Natural killer cell treated with Interleukin-12 subunit alpha and Interleukin-12 subunit beta and Interleukin-15 and Interleukin-18, amount 100 ng/mL, for 72 hours (primary cell): Measurements from ENCODE around the gene DIP2C. TPM values are rescaled to one million over a fixed set of nuclear protein-coding genes. Genes with fewer than 3 reads are reported as not detected.
A peak's percentile ranks its signal among the peaks of the same experiment; 100 is the strongest.
"Not testable (repeated sequence)": the region's sequence is repeated elsewhere in the genome, so short reads cannot be mapped to it uniquely, and the experiment has no call there.

Experiments
- ATAC-seq, 2 donors: fragments of 150-1000 bp; cut with Tn5 transposase in 1 of 2; sonication (Bioruptor Pico), chemical (Tn5 transposase) in 1 of 2; 2 replicates each; pipeline ENCODE4 v1.10.0; 2021
- DNase-seq: peaks from one replicate; pipeline ENCODE4 v3.0.0; 2022; ENCODE audit warnings: low spot score
- H3K27ac Mint-ChIP-seq, 2 donors: 1 replicate in 1 of 2; 2 replicates in 1 of 2; pipeline ENCODE4 v1.8.0; 2022; ENCODE audit warnings: mixed read lengths in 2 of 2, mild to moderate bottlenecking in 1 of 2, moderate library complexity in 1 of 2
- H3K27me3 Mint-ChIP-seq, 2 donors: 1 replicate in 1 of 2; 2 replicates in 1 of 2; pipeline ENCODE4 v1.8.0; 2022; ENCODE audit warnings: mixed read lengths in 2 of 2
- H3K36me3 Mint-ChIP-seq: one replicate; pipeline ENCODE4 v1.8.0; 2022; ENCODE audit warnings: mixed read lengths
- H3K4me1 Mint-ChIP-seq, 2 donors: 1 replicate in 1 of 2; 2 replicates in 1 of 2; pipeline ENCODE4 v1.8.0; 2022; ENCODE audit warnings: low read depth in 2 of 2, mixed read lengths in 2 of 2, mild to moderate bottlenecking in 1 of 2
- H3K4me3 Mint-ChIP-seq: one replicate; pipeline ENCODE4 v1.8.0; 2022; ENCODE audit warnings: mixed read lengths
- H3K9me3 Mint-ChIP-seq: 2 replicates; pipeline ENCODE4 v1.8.0; 2022; ENCODE audit warnings: mixed read lengths
- total RNA-seq, 2 donors: library from RNA; stranded (reverse); gene quantifications; one replicate each; pipeline ENCODE4 v1.2.3, GENCODE V29; 2022

Gene DIP2C
- total RNA-seq, 2 donors from 2014 or later, result 0.57 to 0.98 TPM

DNA sequence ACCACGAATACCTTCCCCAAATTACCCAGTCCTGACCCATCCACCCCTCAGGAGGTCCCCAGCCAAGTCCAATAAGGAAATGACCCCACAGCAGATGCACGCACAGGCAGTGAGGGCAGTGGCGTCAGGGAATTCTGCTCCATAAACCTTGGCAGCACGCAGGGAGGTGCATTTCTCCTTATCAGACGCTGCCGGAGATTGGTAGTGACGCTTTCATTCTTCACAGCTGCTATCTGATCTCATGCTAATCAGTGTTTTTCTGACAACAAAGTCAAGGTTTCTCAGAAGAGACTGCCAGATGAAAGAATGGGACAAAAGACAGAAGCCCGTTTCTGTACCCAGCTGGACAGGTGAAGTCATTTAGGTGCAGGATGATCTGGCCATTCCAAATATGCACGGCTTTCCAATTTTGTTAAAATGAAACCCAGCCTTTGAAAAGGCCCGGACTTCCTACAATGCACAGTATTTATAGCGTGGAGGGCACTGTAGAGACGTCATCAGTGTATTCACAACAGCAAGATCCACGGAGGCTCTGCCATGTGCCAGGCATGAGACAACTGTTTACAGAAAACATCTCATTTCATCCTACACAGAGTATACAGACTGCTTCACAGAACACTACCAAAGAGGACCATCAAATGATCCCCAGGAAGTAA lies 35.3 kb downstream of the DIP2C start:
- Mint-ChIP-seq H3K27ac (no peak overlapping the region), H3K36me3 (no peaks in the 10 kb centered on the region), H3K4me3 (no peak overlapping the region), H3K4me1 (peaks cover 4 to 5% of the 10 kb centered on the region in 2 donors), H3K9me3 (no peaks in the 10 kb centered on the region), H3K27me3 (peaks cover 13 to 16% of the 10 kb centered on the region in 2 donors)
- DNase-seq (no peak), ATAC-seq (no peak)

DNA sequence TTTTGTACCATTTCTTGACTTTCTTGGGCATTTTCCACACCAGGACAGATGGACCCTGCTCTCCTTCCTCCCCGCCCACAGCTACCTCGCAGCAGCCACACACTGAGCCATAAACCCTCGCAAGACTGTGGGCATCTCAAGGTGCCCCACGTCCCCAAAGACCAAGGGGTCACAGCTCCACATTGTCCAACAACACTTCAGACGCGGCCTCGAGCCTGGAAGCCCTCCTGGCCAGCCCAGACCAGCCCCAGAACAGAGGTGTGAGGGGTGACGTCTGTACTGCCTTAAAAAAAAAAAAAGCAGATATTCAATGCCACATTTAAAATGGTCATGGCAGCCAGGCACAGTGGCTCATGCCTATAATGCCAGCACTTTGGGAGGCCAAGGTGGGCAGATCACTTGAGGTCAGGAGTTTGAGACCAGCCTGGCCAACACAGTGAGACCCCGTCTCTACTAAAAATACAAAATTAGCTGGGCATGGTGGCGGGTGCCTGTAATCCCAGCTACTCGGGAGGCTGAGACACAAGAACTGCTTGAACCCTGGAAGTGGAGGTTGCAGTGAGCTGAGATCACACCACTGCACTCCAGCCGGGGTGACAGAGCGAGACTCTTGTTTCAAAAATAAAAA lies 36.5 kb downstream of the DIP2C start:
- not testable (repeated sequence) for H3K9me3 Mint-ChIP-seq, H3K27ac Mint-ChIP-seq, H3K4me1 Mint-ChIP-seq, H3K36me3 Mint-ChIP-seq, ATAC-seq, DNase-seq, H3K4me3 Mint-ChIP-seq
- H3K27me3 Mint-ChIP-seq, result peaks cover 8 to 12% of the 10 kb centered on the region in 2 donors

DNA sequence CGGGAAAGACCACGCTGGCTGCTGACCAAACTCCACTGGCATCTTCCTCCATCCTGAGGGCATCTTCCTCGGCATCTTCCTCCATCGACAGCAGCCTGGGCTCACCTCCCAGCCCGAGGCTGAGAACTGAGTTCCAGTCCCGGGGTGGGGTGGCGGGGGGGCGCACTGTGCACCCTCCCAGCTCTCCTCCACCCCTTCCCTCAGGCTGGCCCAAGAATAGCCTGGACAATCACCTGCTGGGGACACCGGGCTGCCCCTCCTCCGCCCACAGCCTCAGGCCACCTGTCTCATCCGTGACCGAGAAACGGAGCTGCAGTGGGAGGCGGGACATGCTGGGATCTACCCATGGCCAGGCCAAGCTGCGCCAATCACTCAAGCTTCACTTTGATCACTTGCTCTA lies 37.2 kb downstream of the DIP2C start:
- H3K4me3 Mint-ChIP-seq, result no peak overlapping the region
- H3K4me1 Mint-ChIP-seq, result no peaks in the 10 kb centered on the region
- no peaks in the 10 kb centered on the region for H3K36me3 Mint-ChIP-seq
- ATAC-seq (peak in 1 of 2 donors; percentile 21), DNase-seq (no peak)
- H3K9me3 Mint-ChIP-seq, result no peaks in the 10 kb centered on the region
- H3K27me3 Mint-ChIP-seq, result peaks cover 8 to 12% of the 10 kb centered on the region in 2 donors
- no peak overlapping the region for H3K27ac Mint-ChIP-seq

DNA sequence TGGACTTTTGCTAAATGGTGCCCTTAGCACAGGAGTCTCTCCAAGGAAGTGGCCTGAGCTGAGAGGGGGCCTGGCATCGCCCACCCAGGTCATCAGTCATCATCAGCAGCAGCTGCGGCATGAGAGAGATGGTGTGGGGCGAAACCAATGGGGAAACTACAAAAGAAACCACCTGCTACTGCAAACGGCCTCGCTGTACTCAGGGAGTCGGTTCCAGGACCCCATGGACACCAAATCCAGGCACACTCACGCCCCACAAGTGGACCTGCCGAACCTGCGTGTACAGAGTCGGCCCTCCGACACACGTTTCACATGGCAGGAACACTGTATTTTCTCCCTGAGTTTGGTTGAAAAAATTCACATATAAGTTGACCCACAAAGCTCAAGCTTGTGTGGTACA lies 37.8 kb downstream of the DIP2C start:
- DNase-seq (no peak), ATAC-seq (no peak)
- no peaks in the 10 kb centered on the region for H3K9me3 Mint-ChIP-seq
- no peak overlapping the region for H3K4me3 Mint-ChIP-seq
- H3K36me3 Mint-ChIP-seq, result no peaks in the 10 kb centered on the region
- no peak overlapping the region for H3K27ac Mint-ChIP-seq
- H3K4me1 Mint-ChIP-seq, result no peaks in the 10 kb centered on the region
- peaks cover 8 to 12% of the 10 kb centered on the region in 2 donors for H3K27me3 Mint-ChIP-seq

DNA sequence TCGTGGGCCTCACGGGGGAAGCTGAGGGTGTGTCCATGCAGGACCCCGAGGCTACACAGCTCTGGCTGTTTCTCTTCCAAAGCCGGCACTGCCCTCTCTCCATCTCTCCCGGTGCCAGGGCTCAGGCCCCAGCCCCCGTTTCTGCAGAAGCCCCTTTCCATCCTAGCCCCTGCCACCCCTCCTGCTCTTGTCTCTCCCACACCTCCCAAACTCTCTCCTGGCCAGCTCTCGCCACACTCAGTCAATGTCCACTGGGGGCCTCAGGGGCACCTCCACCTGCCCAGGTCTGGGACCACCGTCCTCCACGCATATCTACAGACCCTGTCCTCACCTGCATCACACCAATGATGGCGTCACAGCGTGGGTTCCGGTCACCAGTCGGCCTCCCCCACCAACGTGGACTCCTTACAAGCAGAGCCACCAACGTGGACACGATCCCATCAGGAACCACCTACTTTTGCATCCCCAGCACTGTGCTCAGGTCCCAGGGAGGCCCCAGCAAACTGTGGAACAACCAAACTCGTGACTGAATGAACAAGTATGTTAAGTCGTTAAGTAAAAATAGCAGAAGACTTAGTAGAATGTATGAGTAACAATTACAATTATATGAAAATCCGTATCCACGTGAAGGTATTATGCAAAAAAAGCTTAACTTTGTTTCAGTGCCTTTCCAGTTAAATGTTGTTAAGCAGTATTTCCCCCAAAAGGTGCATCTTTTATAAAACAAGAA lies 38.4 kb downstream of the DIP2C start:
- Mint-ChIP-seq H3K36me3 (no peaks in the 10 kb centered on the region), H3K27me3 (peaks cover 8 to 12% of the 10 kb centered on the region in 2 donors), H3K27ac (no peak overlapping the region), H3K4me1 (no peaks in the 10 kb centered on the region), H3K4me3 (no peak overlapping the region), H3K9me3 (no peaks in the 10 kb centered on the region)
- no peak for DNase-seq
- peak in 1 of 2 donors; percentile 20 for ATAC-seq

DNA sequence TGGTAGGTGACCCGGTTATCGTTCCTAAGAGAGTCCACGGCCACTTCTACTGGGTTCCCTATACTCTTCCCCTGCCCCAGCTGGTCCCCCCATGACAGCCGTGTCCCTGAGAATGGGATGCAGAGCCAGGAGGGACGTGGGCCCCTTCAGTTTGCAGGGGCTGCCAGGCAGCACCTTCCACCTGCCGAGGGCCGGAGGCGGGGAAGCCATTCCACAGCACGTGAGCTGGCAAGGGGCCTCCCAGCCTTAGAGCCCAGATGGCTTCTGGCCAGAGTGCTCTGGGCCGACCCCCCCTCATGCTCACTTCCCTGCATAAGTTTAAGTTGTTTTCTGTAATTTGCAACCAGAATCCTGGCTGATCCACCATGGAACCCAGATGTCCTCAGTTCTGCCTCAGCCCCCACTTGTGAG lies 39.0 kb downstream of the DIP2C start:
- no peaks in the 10 kb centered on the region for H3K9me3 Mint-ChIP-seq
- ATAC-seq, result peak in 1 of 2 donors; percentile 11
- no peaks in the 10 kb centered on the region for H3K4me1 Mint-ChIP-seq
- no peak for DNase-seq
- peaks cover 8 to 12% of the 10 kb centered on the region in 2 donors for H3K27me3 Mint-ChIP-seq
- no peak overlapping the region for H3K4me3 Mint-ChIP-seq
- H3K36me3 Mint-ChIP-seq, result no peaks in the 10 kb centered on the region
- H3K27ac Mint-ChIP-seq, result no peak overlapping the region

DNA sequence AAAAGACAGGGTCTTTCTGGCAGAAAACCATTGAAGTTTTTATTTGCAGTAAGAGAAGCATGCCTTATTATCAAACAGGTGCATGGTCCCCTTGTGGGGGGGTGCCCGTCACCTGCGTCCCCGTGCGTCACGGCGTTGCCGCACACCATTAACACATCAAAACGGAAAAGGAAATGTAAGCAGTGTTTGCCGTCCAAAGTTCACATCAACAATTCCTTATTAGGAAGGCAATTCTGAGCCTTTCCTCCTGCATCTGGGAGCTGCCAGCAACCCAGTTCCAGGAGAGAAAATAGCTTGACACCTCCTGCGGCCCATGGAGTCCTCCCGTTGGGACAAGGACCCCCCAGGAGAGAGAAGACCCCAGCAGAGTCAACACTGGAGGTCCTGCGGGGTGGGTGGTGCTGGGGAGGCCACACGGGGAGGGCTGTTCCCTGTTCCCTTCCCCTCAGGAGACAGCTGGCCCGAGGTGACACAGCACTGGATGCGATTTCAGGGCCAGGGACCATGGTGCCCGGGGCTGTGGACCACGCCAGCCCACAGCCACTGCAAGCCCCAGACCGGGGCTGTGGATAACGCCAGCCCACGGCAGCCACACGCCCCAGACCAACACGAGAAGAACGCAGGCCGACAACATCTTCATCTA lies 39.5 kb downstream of the DIP2C start:
- H3K4me3 Mint-ChIP-seq, result no peak overlapping the region
- H3K4me1 Mint-ChIP-seq, result no peaks in the 10 kb centered on the region
- peaks cover 8 to 12% of the 10 kb centered on the region in 2 donors for H3K27me3 Mint-ChIP-seq
- DNase-seq, result no peak
- H3K9me3 Mint-ChIP-seq, result no peaks in the 10 kb centered on the region
- H3K36me3 Mint-ChIP-seq, result no peaks in the 10 kb centered on the region
- ATAC-seq, result no peak
- H3K27ac Mint-ChIP-seq, result no peak overlapping the region

DNA sequence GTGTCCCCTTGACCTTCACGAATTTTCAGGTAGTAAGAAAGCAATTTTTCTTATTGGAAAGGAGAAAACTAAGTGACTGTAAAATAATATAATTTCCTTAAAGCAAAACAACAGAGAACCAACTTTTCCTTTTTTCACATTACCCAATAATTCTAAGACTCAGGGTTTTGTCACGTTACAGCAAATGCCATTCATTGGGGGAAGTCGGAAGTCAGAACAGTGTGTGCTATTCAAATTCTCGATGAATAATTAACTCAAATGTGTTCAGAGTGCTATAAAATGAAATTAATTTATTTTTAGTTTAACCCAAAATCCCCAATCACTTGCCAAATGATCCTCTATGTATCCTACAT lies 40.0 kb downstream of the DIP2C start:
- Mint-ChIP-seq H3K4me1 (no peaks in the 10 kb centered on the region), H3K9me3 (no peaks in the 10 kb centered on the region), H3K36me3 (no peaks in the 10 kb centered on the region), H3K27ac (no peak overlapping the region), H3K27me3 (peaks cover 12% of the 10 kb centered on the region in 2 donors), H3K4me3 (no peak overlapping the region)
- ATAC-seq, result no peak
- no peak for DNase-seq

DNA sequence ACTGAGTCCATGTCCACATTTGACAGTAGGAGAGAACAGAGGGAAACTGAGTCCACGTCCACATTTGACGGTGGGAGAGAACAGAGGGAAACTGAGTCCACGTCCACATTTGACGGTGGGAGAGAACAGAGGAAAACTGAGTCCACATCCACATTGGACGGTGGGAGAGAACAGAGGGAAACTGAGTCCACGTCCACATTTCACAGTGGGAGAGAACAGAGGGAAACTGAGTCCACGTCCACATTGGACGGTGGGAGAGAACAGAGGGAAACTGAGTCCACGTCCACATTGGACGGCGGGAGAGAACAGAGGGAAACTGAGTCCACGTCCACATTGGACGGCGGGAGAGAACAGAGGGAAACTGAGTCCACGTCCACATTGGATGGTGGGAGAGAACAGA lies 42.4 kb downstream of the DIP2C start:
- DNase-seq, ATAC-seq, H3K27me3 Mint-ChIP-seq, H3K4me3 Mint-ChIP-seq, H3K36me3 Mint-ChIP-seq, H3K27ac Mint-ChIP-seq, H3K9me3 Mint-ChIP-seq, H3K4me1 Mint-ChIP-seq: not testable (repeated sequence)

DNA sequence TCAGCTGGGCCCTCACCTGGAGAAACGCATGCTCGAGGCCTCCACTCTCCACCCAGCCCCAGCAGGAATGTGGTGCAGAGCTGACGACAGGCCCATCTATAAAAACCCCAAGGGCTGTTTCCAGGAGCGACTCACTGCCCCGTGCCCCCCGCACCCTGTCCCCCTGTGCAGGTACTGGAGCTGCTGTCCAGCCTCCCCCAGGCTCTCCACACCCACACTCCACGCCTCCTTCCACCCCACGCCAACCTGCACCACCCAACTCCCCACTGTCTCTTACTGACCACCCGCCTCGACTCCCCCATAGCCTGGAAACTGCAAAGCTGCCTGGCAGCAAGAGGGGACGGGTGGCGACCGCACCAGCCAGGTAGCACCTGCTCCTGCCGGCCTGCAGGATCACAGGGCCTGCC lies 43.3 kb downstream of the DIP2C start:
- H3K36me3 Mint-ChIP-seq, result no peaks in the 10 kb centered on the region
- DNase-seq (peak; percentile 53), ATAC-seq (no peak)
- peaks cover 3 to 7% of the 10 kb centered on the region in 2 donors for H3K27me3 Mint-ChIP-seq
- no peak overlapping the region for H3K4me3 Mint-ChIP-seq
- no peak overlapping the region for H3K27ac Mint-ChIP-seq
- no peaks in the 10 kb centered on the region for H3K4me1 Mint-ChIP-seq
- H3K9me3 Mint-ChIP-seq, result no peaks in the 10 kb centered on the region

DNA sequence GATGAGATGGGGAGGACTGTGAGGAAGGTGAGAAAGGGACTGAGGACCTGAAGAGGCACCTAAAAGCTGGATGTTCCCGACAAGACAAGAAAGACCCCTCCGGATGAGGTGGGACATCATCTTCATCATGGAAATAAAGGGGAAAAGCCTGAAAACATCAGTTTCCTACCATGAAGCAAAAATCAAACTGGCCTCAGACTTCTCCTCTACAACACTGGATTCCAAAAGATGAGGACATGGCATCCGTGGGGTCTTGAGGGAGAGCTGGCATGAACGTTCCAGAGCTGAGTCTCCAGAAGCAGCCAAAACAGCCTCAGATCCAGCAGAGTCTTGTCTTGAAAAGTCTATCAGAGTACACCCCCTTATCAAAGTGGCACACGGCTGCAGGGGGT lies 44.5 kb downstream of the DIP2C start:
- Mint-ChIP-seq H3K27ac (no peak overlapping the region), H3K27me3 (peaks cover 0 to 4% of the 10 kb centered on the region in 2 donors), H3K4me1 (no peaks in the 10 kb centered on the region), H3K36me3 (no peaks in the 10 kb centered on the region), H3K9me3 (no peaks in the 10 kb centered on the region), H3K4me3 (no peak overlapping the region)
- ATAC-seq, result no peak
- DNase-seq, result no peak

DNA sequence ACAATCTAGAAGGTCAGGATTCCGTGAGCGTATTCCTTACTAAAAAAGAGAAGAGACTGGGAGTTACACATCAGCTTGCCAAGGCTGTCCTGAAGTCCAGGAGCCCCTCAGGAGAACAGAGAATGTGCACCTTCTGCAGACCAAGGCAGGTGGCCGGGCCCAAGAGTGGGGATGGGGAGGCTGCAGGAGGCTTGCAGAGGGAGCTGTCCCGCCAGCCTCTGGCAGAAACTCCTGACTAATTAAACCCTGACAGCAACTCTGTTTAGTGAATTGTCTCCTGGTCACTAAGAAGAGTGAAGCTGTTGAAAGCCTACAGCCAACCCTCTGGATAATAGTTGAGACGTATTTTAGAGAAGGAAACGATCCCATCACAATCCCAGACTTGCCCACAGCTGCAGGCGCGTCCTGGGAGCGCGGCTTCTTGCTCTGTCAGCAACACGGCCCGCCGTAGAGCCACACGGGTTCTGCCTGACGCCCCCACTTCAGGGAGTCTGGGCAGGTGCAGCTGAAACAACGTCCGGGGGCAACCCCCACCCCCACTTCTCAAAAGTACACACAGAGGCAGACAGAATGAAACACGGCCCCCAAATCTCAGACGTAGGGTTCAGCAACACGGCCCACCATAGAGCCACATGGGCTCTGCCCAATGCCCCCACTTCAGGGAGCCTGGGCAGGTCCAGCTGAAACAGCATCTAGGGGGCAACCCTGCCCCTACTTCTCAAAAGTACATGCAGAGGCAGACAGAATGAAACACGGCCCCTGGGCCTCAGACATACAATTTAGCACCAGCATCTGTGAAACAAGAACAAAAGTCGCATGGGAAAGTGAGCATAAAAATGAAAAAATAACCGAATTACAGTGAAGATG lies 45.2 kb downstream of the DIP2C start:
- ATAC-seq (no peak), DNase-seq (no peak)
- Mint-ChIP-seq H3K4me3 (no peak overlapping the region), H3K4me1 (no peaks in the 10 kb centered on the region), H3K36me3 (no peaks in the 10 kb centered on the region), H3K9me3 (no peaks in the 10 kb centered on the region), H3K27ac (no peak overlapping the region), H3K27me3 (peaks cover 0 to 4% of the 10 kb centered on the region in 2 donors)

DNA sequence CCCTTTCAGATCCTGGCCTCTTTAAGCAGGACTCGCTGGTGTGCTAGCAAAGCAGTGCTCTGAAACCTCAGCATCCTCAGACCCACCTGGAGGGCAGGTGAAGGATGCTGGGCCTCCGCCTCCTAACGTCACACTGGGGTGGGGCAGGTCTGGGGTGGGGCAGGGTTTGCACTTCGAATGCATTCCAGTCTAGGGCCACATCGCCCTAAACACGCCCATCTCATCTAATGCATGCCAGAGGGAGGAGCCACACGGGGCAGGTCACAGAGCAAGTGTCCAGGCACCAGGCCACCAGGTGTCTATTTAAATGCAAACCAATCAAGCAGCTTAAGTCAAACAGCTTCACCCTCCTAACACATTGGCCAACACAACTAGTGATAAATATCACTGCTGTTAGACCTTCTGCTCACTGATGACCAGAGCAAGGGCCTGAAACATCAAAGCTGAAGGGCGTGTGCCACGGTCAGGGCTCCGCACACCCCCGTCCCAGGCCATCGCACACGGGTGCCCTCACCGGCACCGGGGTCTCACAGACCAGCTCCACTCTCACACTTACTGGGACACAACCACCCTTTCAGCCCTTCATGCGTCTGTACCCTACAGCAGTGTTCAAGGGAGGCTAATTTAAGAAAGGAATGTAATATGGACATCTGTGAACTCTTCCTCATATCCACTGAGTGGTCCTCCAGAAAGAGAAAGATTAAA lies 47.1 kb downstream of the DIP2C start:
- H3K36me3 Mint-ChIP-seq, result no peaks in the 10 kb centered on the region
- peaks cover 0 to 10% of the 10 kb centered on the region in 2 donors for H3K27me3 Mint-ChIP-seq
- H3K4me3 Mint-ChIP-seq, result no peak overlapping the region
- H3K27ac Mint-ChIP-seq, result no peak overlapping the region
- ATAC-seq (no peak), DNase-seq (no peak)
- H3K9me3 Mint-ChIP-seq, result no peaks in the 10 kb centered on the region
- no peaks in the 10 kb centered on the region for H3K4me1 Mint-ChIP-seq
